Measurements from ENCODE around the gene MSN.

The MSN gene

DNA sequence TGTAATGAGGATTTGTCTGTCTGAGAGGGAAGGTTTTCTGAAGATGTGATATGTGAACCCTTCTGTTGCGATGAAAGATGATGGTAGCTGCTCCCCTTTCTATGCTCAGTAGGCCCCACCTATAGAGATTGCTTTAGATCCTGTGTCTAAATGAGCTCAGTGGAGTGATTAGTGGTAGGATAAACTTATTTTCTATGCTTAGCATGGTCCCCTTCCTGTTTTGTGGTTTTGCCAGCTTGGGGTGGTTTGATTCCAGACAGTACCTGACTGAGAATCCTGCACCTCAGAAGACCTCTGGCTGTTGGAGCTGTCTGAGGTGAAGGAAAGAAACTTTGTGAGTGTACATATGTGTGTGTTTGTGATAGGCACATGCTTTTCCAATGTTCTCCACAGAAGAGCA lies 17.7 kb downstream of the MSN start:
- H4K20me1 ChIP-seq (ENCODE audit: insufficient read depth, low read length), result no peaks in the 10 kb centered on the region; the same call in 1 of the 2 replicates
- DNase-seq, result no peak
- TF ChIP-seq EZH2 (optimal IDR thresholded peaks at IDR 0.05; ENCODE audit: low read depth, low read length) (no peak), EZH2phosphoT487 (IDR thresholded peaks at IDR 0.05; ENCODE audit: low read length) (no peak)
- TF ChIP-seq, protein P1, sequence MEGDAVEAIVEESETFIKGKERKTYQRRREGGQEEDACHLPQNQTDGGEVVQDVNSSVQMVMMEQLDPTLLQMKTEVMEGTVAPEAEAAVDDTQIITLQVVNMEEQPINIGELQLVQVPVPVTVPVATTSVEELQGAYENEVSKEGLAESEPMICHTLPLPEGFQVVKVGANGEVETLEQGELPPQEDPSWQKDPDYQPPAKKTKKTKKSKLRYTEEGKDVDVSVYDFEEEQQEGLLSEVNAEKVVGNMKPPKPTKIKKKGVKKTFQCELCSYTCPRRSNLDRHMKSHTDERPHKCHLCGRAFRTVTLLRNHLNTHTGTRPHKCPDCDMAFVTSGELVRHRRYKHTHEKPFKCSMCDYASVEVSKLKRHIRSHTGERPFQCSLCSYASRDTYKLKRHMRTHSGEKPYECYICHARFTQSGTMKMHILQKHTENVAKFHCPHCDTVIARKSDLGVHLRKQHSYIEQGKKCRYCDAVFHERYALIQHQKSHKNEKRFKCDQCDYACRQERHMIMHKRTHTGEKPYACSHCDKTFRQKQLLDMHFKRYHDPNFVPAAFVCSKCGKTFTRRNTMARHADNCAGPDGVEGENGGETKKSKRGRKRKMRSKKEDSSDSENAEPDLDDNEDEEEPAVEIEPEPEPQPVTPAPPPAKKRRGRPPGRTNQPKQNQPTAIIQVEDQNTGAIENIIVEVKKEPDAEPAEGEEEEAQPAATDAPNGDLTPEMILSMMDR (IDR thresholded peaks at IDR 0.05; ENCODE audit: low read length), result no peak
- no peak overlapping the region for H2AFZ ChIP-seq (ENCODE audit: low read length)
- no peak overlapping the region for H3K27ac ChIP-seq (ENCODE audit: low read length)
- H3K9me3 ChIP-seq (replicated peaks; ENCODE audit: insufficient read depth, low read length), result no peaks in the 10 kb centered on the region
- peaks cover 51% of the 10 kb centered on the region for H3K4me1 ChIP-seq (ENCODE audit: low read length)
- H3K79me2 ChIP-seq (ENCODE audit: low read length), result peaks cover 97% of the 10 kb centered on the region
- H3K36me3 ChIP-seq (replicated peaks; ENCODE audit: insufficient read depth, low read length), result no peaks in the 10 kb centered on the region
- H3K9ac ChIP-seq (ENCODE audit: low read length), result no peak overlapping the region
- no peak overlapping the region for H3K4me3 ChIP-seq (ENCODE audit: low read length)
- no peaks in the 10 kb centered on the region for H3K27me3 ChIP-seq (replicated peaks; ENCODE audit: insufficient read depth, low read length)
- H3F3A ChIP-seq (ENCODE audit: insufficient read depth, low read length), result peaks cover 6% of the 10 kb centered on the region; the same call in 1 of the 2 replicates
- no peaks in the 10 kb centered on the region for H3K9me2 ChIP-seq (replicated peaks; ENCODE audit: insufficient read depth, low read length)
- H3K4me2 ChIP-seq (ENCODE audit: low read depth, low read length), result no peak overlapping the region

DNA sequence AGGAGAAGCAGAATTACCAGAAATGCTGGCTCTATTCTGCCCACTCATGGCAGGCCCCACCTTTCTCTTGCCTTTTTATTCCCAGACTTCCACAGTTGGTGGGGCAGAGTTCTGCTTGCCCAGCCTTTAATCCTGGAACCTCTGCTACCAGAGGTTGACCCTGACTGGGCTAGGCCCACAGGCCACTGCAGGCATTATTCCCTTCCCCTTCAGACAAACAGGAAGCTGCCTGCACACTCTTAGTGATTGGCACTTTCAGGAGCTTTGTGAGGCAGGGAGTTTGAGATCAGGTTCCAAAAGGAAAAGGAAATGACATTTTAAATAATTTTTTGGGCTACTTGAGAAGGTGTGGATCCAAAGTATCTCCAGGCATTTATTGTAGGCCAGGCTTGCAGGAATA lies 18.8 kb downstream of the MSN start:
- H4K20me1 ChIP-seq (ENCODE audit: insufficient read depth, low read length), result no peaks in the 10 kb centered on the region; the same call in 1 of the 2 replicates

DNA sequence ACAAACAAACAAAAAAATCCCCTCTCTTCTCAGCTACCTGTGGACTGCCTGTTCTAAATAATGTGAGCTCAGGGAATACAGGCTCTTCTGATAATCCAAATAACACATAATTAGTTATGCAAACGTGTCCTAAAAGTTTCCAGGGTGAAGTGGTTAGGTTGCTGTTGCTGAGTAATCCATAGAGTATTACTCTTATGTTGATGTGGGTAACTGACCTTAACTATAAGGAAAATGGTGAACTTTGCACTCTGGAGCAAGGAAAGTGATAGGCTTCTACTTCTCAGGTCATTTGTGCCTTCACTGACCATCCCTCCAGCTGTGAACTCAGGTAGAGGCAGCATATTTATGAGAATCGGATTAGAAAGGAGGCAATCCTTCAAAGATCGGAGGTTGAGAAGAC lies 19.9 kb downstream of the MSN start:
- Histone ChIP-seq H3F3A (ENCODE audit: insufficient read depth, low read length) (peaks cover 6% of the 10 kb centered on the region; the same call in 1 of the 2 replicates), H3K27me3 (replicated peaks; ENCODE audit: insufficient read depth, low read length) (no peaks in the 10 kb centered on the region), H3K9ac (ENCODE audit: low read length) (no peak overlapping the region), H3K4me1 (ENCODE audit: low read length) (peaks cover 49% of the 10 kb centered on the region), H3K4me3 (ENCODE audit: low read length) (no peak overlapping the region), H3K9me2 (replicated peaks; ENCODE audit: insufficient read depth, low read length) (no peaks in the 10 kb centered on the region), H3K36me3 (replicated peaks; ENCODE audit: insufficient read depth, low read length) (no peaks in the 10 kb centered on the region), H3K27ac (ENCODE audit: low read length) (peak overlapping the region; percentile 48; the same call in 1 of the 2 replicates), H4K20me1 (ENCODE audit: insufficient read depth, low read length) (no peaks in the 10 kb centered on the region; the same call in 1 of the 2 replicates), H3K9me3 (replicated peaks; ENCODE audit: insufficient read depth, low read length) (no peaks in the 10 kb centered on the region), H2AFZ (ENCODE audit: low read length) (no peak overlapping the region), H3K79me2 (ENCODE audit: low read length) (peaks cover 97% of the 10 kb centered on the region), H3K4me2 (ENCODE audit: low read depth, low read length) (peak overlapping the region; percentile 2; the same call in 1 of the 2 replicates)
- DNase-seq, result no peak
- TF ChIP-seq, protein P1 (IDR thresholded peaks at IDR 0.05; ENCODE audit: low read length), result no peak
- TF ChIP-seq EZH2 (optimal IDR thresholded peaks at IDR 0.05; ENCODE audit: low read depth, low read length), result no peak
- no peak for TF ChIP-seq EZH2phosphoT487 (IDR thresholded peaks at IDR 0.05; ENCODE audit: low read length)

More for the DNA sequence above, 18.8 kb downstream of the MSN start:
- Histone ChIP-seq H3K4me3 (ENCODE audit: low read length) (no peak overlapping the region), H3K27me3 (replicated peaks; ENCODE audit: insufficient read depth, low read length) (no peaks in the 10 kb centered on the region), H3K4me2 (ENCODE audit: low read depth, low read length) (0 out of 2 replicates have a peak overlapping the region, but pooled peaks have one; percentile 21), H3K9me3 (replicated peaks; ENCODE audit: insufficient read depth, low read length) (no peaks in the 10 kb centered on the region), H3K79me2 (ENCODE audit: low read length) (peaks cover 97% of the 10 kb centered on the region), H3F3A (ENCODE audit: insufficient read depth, low read length) (peaks cover 6% of the 10 kb centered on the region; the same call in 1 of the 2 replicates), H2AFZ (ENCODE audit: low read length) (no peak overlapping the region), H3K9me2 (replicated peaks; ENCODE audit: insufficient read depth, low read length) (no peaks in the 10 kb centered on the region), H3K4me1 (ENCODE audit: low read length) (peaks cover 49% of the 10 kb centered on the region), H3K36me3 (replicated peaks; ENCODE audit: insufficient read depth, low read length) (no peaks in the 10 kb centered on the region), H3K9ac (ENCODE audit: low read length) (no peak overlapping the region), H3K27ac (ENCODE audit: low read length) (peak overlapping the region; percentile 17; the same call in 1 of the 2 replicates)
- no peak for TF ChIP-seq EZH2phosphoT487 (IDR thresholded peaks at IDR 0.05; ENCODE audit: low read length)
- no peak for TF ChIP-seq EZH2 (optimal IDR thresholded peaks at IDR 0.05; ENCODE audit: low read depth, low read length)
- TF ChIP-seq, protein P1 (IDR thresholded peaks at IDR 0.05; ENCODE audit: low read length), result no peak
- no peak for DNase-seq

All from MM.1S (cell line).